Spleen (tissue), 11 donors: ENCODE data around the gene LDLRAP1. TPM values are rescaled to one million over a fixed set of nuclear protein-coding genes. Genes with fewer than 3 reads are reported as not detected.

Experiments
- DNase-seq: peaks from one replicate; pipeline ENCODE4 v3.0.0-alpha.2; 2020
- H3K27ac ChIP-seq, 8 donors: fragments of 200-600 bp; sonication (generic) in 7 of 8; 1 replicate in 4 of 8; 2 replicates in 4 of 8; pipeline versions ENCODE4 v1.5.0 to v1.8.0; 2016 to 2021; ENCODE audit warnings: inconsistent platforms in 4 of 8, mild to moderate bottlenecking in 4 of 8, moderate library complexity in 1 of 8
- H3K27me3 ChIP-seq, 7 donors: fragments of 200-600 bp; sonication (generic) in 6 of 7; replicated peaks in 1 of 7; 1 replicate in 4 of 7; 2 replicates in 3 of 7; pipeline versions ENCODE4 v1.5.0 to v1.8.0; 2016 to 2021; ENCODE audit warnings: inconsistent platforms in 3 of 7, mild to moderate bottlenecking in 1 of 7
- H3K36me3 ChIP-seq, 6 donors: fragments of 200-600 bp; sonication (generic) in 5 of 6; 1 replicate in 4 of 6; 2 replicates in 2 of 6; pipeline versions ENCODE4 v1.5.0 to v1.8.0; 2016 to 2021; ENCODE audit warnings: inconsistent platforms in 2 of 6
- H3K4me1 ChIP-seq, 6 donors: fragments of 200-600 bp; sonication (generic) in 5 of 6; 1 replicate in 3 of 6; 2 replicates in 3 of 6; pipeline versions ENCODE4 v1.5.0 to v1.8.0; 2016 to 2021; ENCODE audit warnings: inconsistent platforms in 3 of 6
- H3K4me3 ChIP-seq, 8 donors: fragments of 200-600 bp; sonication (generic) in 7 of 8; 1 replicate in 4 of 8; 2 replicates in 4 of 8; pipeline versions ENCODE4 v1.5.0 to v1.8.0; 2016 to 2021; ENCODE audit warnings: inconsistent platforms in 4 of 8, mild to moderate bottlenecking in 4 of 8, moderate library complexity in 2 of 8
- H3K9me3 ChIP-seq, 8 donors: fragments of 200-600 bp; sonication (generic) in 7 of 8; 1 replicate in 4 of 8; 2 replicates in 4 of 8; pipeline versions ENCODE4 v1.5.0 to v1.8.0; 2016 to 2021; ENCODE audit warnings: inconsistent platforms in 4 of 8
- CTCF ChIP-seq, 11 experiments: fragments of 200-600 bp in 7 of 11; fragments of 450-650 bp in 4 of 11; sonication (generic) in 4 of 11; IDR thresholded peaks in 8 of 11; conservative IDR thresholded peaks in 3 of 11; 1 replicate in 7 of 11; 2 replicates in 4 of 11; pipeline versions ENCODE4 v1.4.0 to v1.8.0; 2016 to 2021; ENCODE audit warnings: antibody characterized with exemption in 11 of 11, inconsistent platforms in 4 of 11, mild to moderate bottlenecking in 1 of 11
- POLR2A ChIP-seq, 3 donors: fragments of 450-650 bp; IDR thresholded peaks; one replicate each; pipeline ENCODE4 v1.5.1; 2017; ENCODE audit warnings: antibody characterized with exemption in 3 of 3, mild to moderate bottlenecking in 1 of 3
- POLR2AphosphoS5 ChIP-seq, 3 donors: sonication (generic); formaldehyde crosslinking; IDR thresholded peaks; one replicate each; pipeline ENCODE4 v1.5.1; 2017; ENCODE audit warnings: antibody characterized with exemption in 3 of 3
- WGBS, 5 donors: extraction: QIAGEN DNeasy Blood & Tissue Kit in 3 of 5; methylation state at CpG; one replicate each; pipeline versions ENCODE4 v1.1.5 to v1.1.7; 2013 to 2018; 5-methylcytosine and 5-hydroxymethylcytosine counted together
- intact Hi-C: fragments of 100-400 bp; cut with DNase I; formaldehyde crosslinking; loops from one replicate; pipeline ENCODE4 v1.15.0; 2023; ENCODE audit warnings: low total_unique reads
- polyA plus RNA-seq, 3 donors: library from polyadenylated mRNA; stranded (reverse); fragments of 200-250 nt; gene quantifications; one replicate each; pipeline ENCODE4 v1.2.1, GENCODE V29; 2013
- total RNA-seq, 7 donors: library from RNA; depleted of rRNA in 3 of 7; stranded (reverse); fragments of >200 nt in 3 of 7; fragmentation: NEBNext Ultra II Directional in 4 of 7; extraction: Animal tissue kit (Norgen Biotek cat#: 25700) in 4 of 7; gene quantifications; one replicate each; pipeline versions ENCODE4 v1.1.0 to v1.2.1, GENCODE V29; 2016 to 2021
- donor health status: healthy with polysubstance abuse.
- donor health status: DM: no; HTN: no; CAD: no; lungs with moderate emphysema.
- donor health status: DM: no; HTN: no; CAD: no.
- donor health status: Bipolar disorder and iron deficiency.
- donor health status: healthy.
- donor health status: DM: no; HTN: no; CAD: no.
- donor health status: DM: yes; HTN: yes; CAD: no.

The LDLRAP1 gene
- total and polyA plus RNA-seq, 10 donors: 21.7 to 105 (median 72.4) TPM

- Histone ChIP-seq H3K27me3 (no peaks in the 10 kb centered on the region), H3K36me3 (peaks cover 0 to 86% (median 13%) of the 10 kb centered on the region in 6 donors), H3K4me1 (peaks cover 69 to 100% (median 99%) of the 10 kb centered on the region in 6 donors), H3K9me3 (no peaks in the 10 kb centered on the region), H3K4me3 (peak overlapping the region in 6 of 8 donors; percentile 23 to 62 (median 30)), H3K27ac (peak overlapping the region; percentile 66 to 92 (median 86))
- TF ChIP-seq POLR2AphosphoS5 (IDR thresholded peaks at IDR 0.05) (peak; percentile 37 to 74 (median 69)), CTCF (IDR thresholded peaks at IDR 0.05 in 8 of 11, conservative IDR thresholded peaks at IDR 0.05 in 3 of 11) (no peak), POLR2A (IDR thresholded peaks at IDR 0.05) (no peak)
- WGBS, 5 donors: 66 to 84% (median 77%) methylated on average over 10 to 20 of the region's 20 CpGs
- intact Hi-C loops: no loop called here
- DNase-seq: peak; percentile 84
Measured at GRCh38 chr1:25563330-25564215, 20.2 kb downstream of the LDLRAP1 start.

- Histone ChIP-seq H3K9me3 (no peaks in the 10 kb centered on the region), H3K36me3 (peaks cover 0 to 72% (median 12%) of the 10 kb centered on the region in 6 donors), H3K4me3 (peak overlapping the region in 3 of 8 donors; percentile 8 to 62 (median 38)), H3K27ac (peak overlapping the region in 7 of 8 donors; percentile 19 to 92 (median 89)), H3K27me3 (no peaks in the 10 kb centered on the region), H3K4me1 (peaks cover 55 to 100% (median 96%) of the 10 kb centered on the region in 6 donors)
- TF ChIP-seq POLR2A (IDR thresholded peaks at IDR 0.05): no peak
- peak in 2 of 3 donors; percentile 31 to 57 for TF ChIP-seq POLR2AphosphoS5 (IDR thresholded peaks at IDR 0.05)
- no peak for TF ChIP-seq CTCF (IDR thresholded peaks at IDR 0.05 in 8 of 11, conservative IDR thresholded peaks at IDR 0.05 in 3 of 11)
- intact Hi-C loops: no loop called here
- 54 to 65% (median 57%) methylated on average over 11 to 14 of the region's 14 CpGs for WGBS, 5 donors
- DNase-seq: peak; percentile 69
Measured at GRCh38 chr1:25564777-25565574, 21.6 kb downstream of the LDLRAP1 start.

DNA sequence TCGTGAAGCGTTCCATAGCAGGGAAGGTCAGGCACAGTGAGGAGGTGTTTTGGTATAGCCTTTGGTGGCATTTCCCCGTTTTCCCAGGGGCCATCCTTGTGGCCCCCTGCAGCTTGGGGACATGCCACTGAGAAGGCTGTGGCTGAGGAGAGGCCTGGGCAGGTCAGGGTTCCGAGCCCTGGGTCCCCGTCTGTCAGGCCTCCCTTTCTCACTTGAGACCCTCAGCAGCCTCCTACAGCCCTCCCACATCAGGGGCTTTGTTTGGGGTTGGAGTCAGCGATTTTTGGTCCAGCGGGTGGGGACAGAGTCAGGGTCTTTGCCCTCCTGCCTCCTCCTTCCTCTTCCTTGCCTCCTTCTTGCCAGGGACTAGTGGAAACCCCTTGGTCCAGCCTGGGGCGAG lies 22.2 kb downstream of the LDLRAP1 start:
- H3K27ac ChIP-seq: peak overlapping the region in 7 of 8 donors; percentile 19 to 92 (median 89)
- H3K4me3 ChIP-seq: no peak overlapping the region
- H3K9me3 ChIP-seq: no peaks in the 10 kb centered on the region
- intact Hi-C loops: no loop called here
- DNase-seq: peak; percentile 51
- H3K27me3 ChIP-seq: no peaks in the 10 kb centered on the region
- WGBS, 5 donors: 64 to 78% (median 70%) methylated on average over 8 of the region's 8 CpGs
- H3K4me1 ChIP-seq: peaks cover 48 to 98% (median 90%) of the 10 kb centered on the region in 6 donors
- TF ChIP-seq POLR2A (IDR thresholded peaks at IDR 0.05) (no peak), POLR2AphosphoS5 (IDR thresholded peaks at IDR 0.05) (peak in 1 of 3 donors; percentile 5)
- H3K36me3 ChIP-seq: peaks cover 0 to 66% (median 12%) of the 10 kb centered on the region in 6 donors

DNA sequence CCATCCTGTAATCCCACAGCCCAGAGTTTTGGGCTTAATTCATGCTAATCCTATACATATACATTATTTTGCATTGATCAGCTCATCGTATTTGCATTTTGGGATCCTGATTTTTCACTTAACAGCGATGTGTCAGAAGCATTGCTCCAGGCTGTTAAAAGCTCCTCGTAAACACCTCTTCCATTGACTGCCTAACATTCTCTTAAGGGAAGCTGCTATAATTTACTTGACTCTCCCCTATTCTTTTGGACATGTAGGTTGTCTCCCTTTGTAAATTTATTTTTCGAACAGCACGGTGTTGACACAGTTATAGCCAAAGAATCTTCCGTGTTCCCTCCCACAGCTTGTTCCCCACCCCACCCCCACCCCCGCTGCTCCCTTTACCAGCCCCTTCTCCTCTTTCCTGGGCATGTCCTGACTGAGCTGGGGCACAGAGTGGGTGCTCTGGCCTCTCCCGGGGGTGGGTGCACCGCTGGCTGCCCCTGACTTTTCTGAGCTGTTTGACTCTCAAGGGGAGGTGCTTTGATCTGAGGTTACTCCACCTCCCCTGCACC lies 22.8 kb downstream of the LDLRAP1 start:
- 55 to 73% (median 67%) methylated on average over 9 of the region's 9 CpGs for WGBS, 5 donors
- intact Hi-C loops: no loop called here
- peaks cover 0 to 62% (median 12%) of the 10 kb centered on the region in 6 donors for H3K36me3 ChIP-seq
- no peaks in the 10 kb centered on the region for H3K27me3 ChIP-seq
- peaks cover 42 to 98% (median 86%) of the 10 kb centered on the region in 6 donors for H3K4me1 ChIP-seq
- no peak overlapping the region for H3K4me3 ChIP-seq
- DNase-seq: no peak
- TF ChIP-seq POLR2AphosphoS5 (IDR thresholded peaks at IDR 0.05) (no peak), POLR2A (IDR thresholded peaks at IDR 0.05) (no peak), CTCF (IDR thresholded peaks at IDR 0.05 in 8 of 11, conservative IDR thresholded peaks at IDR 0.05 in 3 of 11) (no peak)
- peak overlapping the region; percentile 6 to 92 (median 86) for H3K27ac ChIP-seq
- H3K9me3 ChIP-seq: no peaks in the 10 kb centered on the region
